CD14-positive monocyte (primary cell): ENCODE results near the gene CDKN2B. TPM values are rescaled to one million over a fixed set of nuclear protein-coding genes. Genes with fewer than 3 reads are reported as not detected.

Source experiments
- DNase-seq, 3 donors: peaks; one replicate each; pipeline ENCODE4 v3.0.0-alpha.2; 2011 to 2022
- H2AFZ ChIP-seq: 2 replicates; pipeline ENCODE4 v1.6.0; 2012; ENCODE audit warnings: mild to moderate bottlenecking, low read depth, low read length, inconsistent platforms; ENCODE audit not compliant: insufficient read depth, poor library complexity, severe bottlenecking
- H3K27ac ChIP-seq, 2 donors: 1 replicate in 1 of 2; 2 replicates in 1 of 2; pipeline ENCODE4 v1.5.1; 2012 to 2013; ENCODE audit warnings: low read length in 2 of 2, control low read depth in 1 of 2, inconsistent platforms in 1 of 2, low read depth in 1 of 2, mild to moderate bottlenecking in 1 of 2
- H3K27me3 ChIP-seq, 2 donors: one replicate each; pipeline versions ENCODE4 v1.6.0 to v1.6.1; 2011 to 2013; ENCODE audit warnings: low read length in 2 of 2; ENCODE audit not compliant: control insufficient read depth in 2 of 2, insufficient read depth in 2 of 2
- H3K36me3 ChIP-seq, 2 donors: replicated peaks in 1 of 2; 1 replicate in 1 of 2; 2 replicates in 1 of 2; pipeline versions ENCODE4 v1.5.1 to v1.6.1; 2012 to 2013; ENCODE audit warnings: low read length in 2 of 2, control low read depth in 1 of 2, inconsistent platforms in 1 of 2, mild to moderate bottlenecking in 1 of 2; ENCODE audit not compliant: insufficient read depth in 2 of 2, control insufficient read depth in 1 of 2
- H3K4me1 ChIP-seq, 2 donors: 1 replicate in 1 of 2; 2 replicates in 1 of 2; pipeline versions ENCODE4 v1.5.1 to v1.6.1; 2012 to 2013; ENCODE audit warnings: low read length in 2 of 2, control low read depth in 1 of 2, inconsistent platforms in 1 of 2, mild to moderate bottlenecking in 1 of 2, moderate library complexity in 1 of 2; ENCODE audit not compliant: insufficient read depth in 2 of 2, control insufficient read depth in 1 of 2
- H3K4me2 ChIP-seq: replicated peaks from 2 replicates; pipeline ENCODE3; 2012; ENCODE audit warnings: low read length, moderate library complexity, mild to moderate bottlenecking; ENCODE audit not compliant: poor library complexity, severe bottlenecking; ENCODE audit errors: extremely low read depth
- H3K4me3 ChIP-seq, 3 experiments: fragments of 200-600 bp in 1 of 3; sonication (generic) in 1 of 3; replicated peaks in 1 of 3; 1 replicate in 2 of 3; 2 replicates in 1 of 3; pipeline ENCODE4 v1.5.1; 2011 to 2013; ENCODE audit warnings: low read length in 3 of 3, mild to moderate bottlenecking in 3 of 3, control low read depth in 2 of 3, low read depth in 2 of 3, inconsistent platforms in 1 of 3, moderate library complexity in 1 of 3
- H3K79me2 ChIP-seq: 2 replicates; pipeline ENCODE4 v1.6.0; 2012; ENCODE audit warnings: mild to moderate bottlenecking, control low read depth, inconsistent platforms, low read length, moderate library complexity; ENCODE audit not compliant: insufficient read depth
- H3K9ac ChIP-seq: 2 replicates; pipeline ENCODE4 v1.6.0; 2017; ENCODE audit warnings: low read length, mild to moderate bottlenecking; ENCODE audit not compliant: insufficient read depth, poor library complexity, severe bottlenecking
- H3K9me3 ChIP-seq, 2 donors: replicated peaks in 1 of 2; 1 replicate in 1 of 2; 2 replicates in 1 of 2; pipeline versions ENCODE4 v1.5.1 to v1.6.1; 2012 to 2013; ENCODE audit warnings: low read length in 2 of 2, control low read depth in 1 of 2; ENCODE audit not compliant: control insufficient read depth in 1 of 2, insufficient read depth in 1 of 2
- H4K20me1 ChIP-seq: 2 replicates; pipeline ENCODE4 v1.6.0; 2012; ENCODE audit warnings: mild to moderate bottlenecking, low read length, control low read depth, moderate library complexity; ENCODE audit not compliant: insufficient read depth
- H3K27ac Mint-ChIP-seq, 7 donors: one replicate each; pipeline ENCODE4 v1.8.0; 2020; ENCODE audit warnings: mild to moderate bottlenecking in 7 of 7, mixed read lengths in 7 of 7, moderate library complexity in 6 of 7, inconsistent platforms in 2 of 7
- H3K27me3 Mint-ChIP-seq, 3 donors: one replicate each; pipeline ENCODE4 v1.8.0; 2021 to 2022; ENCODE audit warnings: low read depth in 3 of 3, mild to moderate bottlenecking in 3 of 3, mixed read lengths in 3 of 3, moderate library complexity in 3 of 3, inconsistent platforms in 1 of 3
- H3K36me3 Mint-ChIP-seq, 2 donors: one replicate each; pipeline ENCODE4 v1.8.0; 2020; ENCODE audit warnings: mixed read lengths in 2 of 2, inconsistent platforms in 1 of 2, mild to moderate bottlenecking in 1 of 2
- H3K4me1 Mint-ChIP-seq: one replicate; pipeline ENCODE4 v1.8.0; 2020; ENCODE audit warnings: mild to moderate bottlenecking, mixed read lengths
- H3K4me3 Mint-ChIP-seq, 2 donors: one replicate each; pipeline ENCODE4 v1.8.0; 2020; ENCODE audit warnings: mild to moderate bottlenecking in 2 of 2, mixed read lengths in 2 of 2, moderate library complexity in 1 of 2
- H3K9me3 Mint-ChIP-seq, 7 donors: one replicate each; pipeline ENCODE4 v1.8.0; 2020 to 2022; ENCODE audit warnings: mixed read lengths in 7 of 7, mild to moderate bottlenecking in 6 of 7, moderate library complexity in 6 of 7, inconsistent platforms in 2 of 7
- CTCF ChIP-seq: fragments of 200-600 bp; IDR thresholded peaks from one replicate; pipeline ENCODE4 v1.8.0; 2022; ENCODE audit warnings: antibody characterized with exemption, mild to moderate bottlenecking
- WGBS: methylation state at CpG from one replicate; pipeline ENCODE4 v1.1.5; 2013; ENCODE audit warnings: missing lambda C conversion rate; ENCODE audit not compliant: insufficient coverage; 5-methylcytosine and 5-hydroxymethylcytosine counted together
- intact Hi-C, 2 donors: fragments of 100-400 bp; cut with micrococcal nuclease; formaldehyde crosslinking; loops; one replicate each; pipeline versions ENCODE4 v1.15.0 to v1.15.1; 2023
- polyA plus RNA-seq, 3 donors: library from polyadenylated mRNA; depleted of rRNA in 1 of 3; unstranded in 2 of 3; stranded (reverse) in 1 of 3; fragments of 300-500 nt in 2 of 3; fragments of >200 nt in 1 of 3; fragmentation: Illumina TruSeq in 2 of 3; gene quantifications; 1 replicate in 2 of 3; 2 replicates in 1 of 3; pipeline ENCODE4 v1.2.3, GENCODE V29; 2012 to 2021

The CDKN2B gene
- polyA plus RNA-seq, 3 donors, result 1.2 to 6.7 (median 2.7) TPM

GRCh38 chr9:22009506-22009867 is 382 bp upstream of the CDKN2B start:
- Histone ChIP-seq H3K79me2 (no peaks in the 10 kb centered on the region), H3K27me3 (peaks cover 61 to 83% of the 10 kb centered on the region in 2 donors), H3K36me3 (no peaks in the 10 kb centered on the region), H3K9ac (peak overlapping the region; percentile 86), H3K4me3 (peak overlapping the region; percentile 78 to 99 (median 97)), H3K9me3 (peaks cover 0 to 23% of the 10 kb centered on the region in 2 donors), H3K4me2 (peak overlapping the region; percentile 95), H3K4me1 (peaks cover 22 to 35% of the 10 kb centered on the region in 2 donors), H2AFZ (peak overlapping the region; percentile 96), H4K20me1 (peaks cover 33% of the 10 kb centered on the region), H3K27ac (peak overlapping the region in 1 of 2 donors; percentile 81)
- peaks cover 0 to 24% (median 10%) of the 10 kb centered on the region in 7 donors for H3K9me3 Mint-ChIP-seq
- peaks cover 36% of the 10 kb centered on the region for H3K4me1 Mint-ChIP-seq
- DNase-seq, result no peak
- H3K27ac Mint-ChIP-seq, result peak overlapping the region in 3 of 7 donors; percentile 28 to 53 (median 45)
- 0% methylated on average over 1 of the region's 6 CpGs for WGBS
- H3K27me3 Mint-ChIP-seq, result peaks cover 55 to 79% (median 66%) of the 10 kb centered on the region in 3 donors
- H3K36me3 Mint-ChIP-seq, result peaks cover 19 to 20% of the 10 kb centered on the region in 2 donors
- TF ChIP-seq CTCF, result no peak
- peak overlapping the region; percentile 95 to 96 for H3K4me3 Mint-ChIP-seq
- intact Hi-C loops, result loop anchor here (5.0 kb wide), 2 partner anchors 42 to 197 kb away; no protein-coding TSS in a partner anchor

- no peak for DNase-seq
- H3K4me3 Mint-ChIP-seq, result peak overlapping the region; percentile 95 to 96
- H3K27me3 Mint-ChIP-seq, result peaks cover 60 to 83% (median 68%) of the 10 kb centered on the region in 3 donors
- Histone ChIP-seq H2AFZ (peak overlapping the region; percentile 96), H3K4me3 (peak overlapping the region; percentile 78 to 99 (median 97)), H3K79me2 (no peaks in the 10 kb centered on the region), H3K9me3 (peaks cover 0 to 23% of the 10 kb centered on the region in 2 donors), H3K4me1 (peaks cover 22 to 35% of the 10 kb centered on the region in 2 donors), H3K36me3 (no peaks in the 10 kb centered on the region), H4K20me1 (peaks cover 43% of the 10 kb centered on the region), H3K4me2 (peak overlapping the region; percentile 95), H3K9ac (peak overlapping the region; percentile 86), H3K27ac (peak overlapping the region in 1 of 2 donors; percentile 81), H3K27me3 (peaks cover 72 to 90% of the 10 kb centered on the region in 2 donors)
- H3K36me3 Mint-ChIP-seq, result peaks cover 24 to 28% of the 10 kb centered on the region in 2 donors
- intact Hi-C loops, result loop anchor here (1.0 to 5.0 kb wide), 3 partner anchors 13 to 196 kb away; no protein-coding TSS in a partner anchor
- H3K27ac Mint-ChIP-seq, result peak overlapping the region in 2 of 7 donors; percentile 56 to 91
- WGBS, result 0% methylated on average over 6 of the region's 8 CpGs
- H3K4me1 Mint-ChIP-seq, result peaks cover 38% of the 10 kb centered on the region
- no peak for TF ChIP-seq CTCF
- peaks cover 0 to 24% (median 10%) of the 10 kb centered on the region in 7 donors for H3K9me3 Mint-ChIP-seq
Observed at GRCh38 chr9:22008384-22008716, 755 bp downstream of the CDKN2B start.
